ENCODE data around the gene SMIM34.

The SMIM34 gene

DNA sequence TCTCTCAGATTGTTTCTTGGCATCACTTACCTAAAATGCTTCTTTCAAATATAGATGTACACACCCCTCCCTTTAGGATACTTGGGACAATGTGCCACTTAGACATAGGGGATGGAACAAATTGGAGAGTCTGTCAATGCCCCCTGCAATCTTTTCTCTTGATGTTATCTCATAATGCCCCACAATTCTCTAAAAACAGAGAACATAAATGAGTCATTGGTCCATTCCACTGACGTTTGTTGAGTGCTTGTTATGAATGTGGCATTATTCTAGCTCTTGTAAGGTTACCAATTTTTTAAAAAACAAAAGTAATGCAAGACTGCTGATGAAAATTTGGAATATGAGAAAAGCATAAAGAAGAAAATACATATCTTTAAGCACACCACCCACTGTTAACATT is 54.0 kb downstream of the SMIM34 start:
- no peak for DNase-seq
